Psoas muscle (tissue), 8 donors: Measurements from ENCODE around the gene APOM. TPM values are rescaled to one million over a fixed set of nuclear protein-coding genes. Genes with fewer than 3 reads are reported as not detected.

Source experiments
- ATAC-seq, 4 donors: fragments of 200-7000 bp; cut with Tn5 transposase; one replicate each; pipeline ENCODE4 v1.9.1; 2020; ENCODE audit warnings: moderate library complexity in 3 of 4, mild to moderate bottlenecking in 2 of 4
- DNase-seq, 2 donors: peaks; one replicate each; pipeline ENCODE4 v3.0.0-alpha.2; 2020
- H3K27ac ChIP-seq: fragments of 200-600 bp; one replicate; pipeline ENCODE4 v1.8.0; 2022
- H3K27me3 ChIP-seq, 3 donors: fragments of 200-600 bp in 1 of 3; one replicate each; pipeline versions ENCODE4 v1.6.1 to v1.8.0; 2013 to 2022; ENCODE audit warnings: low read length in 2 of 3, mild to moderate bottlenecking in 2 of 3, moderate library complexity in 1 of 3; ENCODE audit not compliant: insufficient read depth in 3 of 3
- H3K36me3 ChIP-seq, 2 donors: fragments of 200-600 bp in 1 of 2; one replicate each; pipeline versions ENCODE4 v1.6.1 to v1.8.0; 2013 to 2022; ENCODE audit warnings: low read depth in 1 of 2, mild to moderate bottlenecking in 1 of 2, moderate library complexity in 1 of 2; ENCODE audit not compliant: insufficient read depth in 1 of 2
- H3K4me1 ChIP-seq: fragments of 200-600 bp; one replicate; pipeline ENCODE4 v1.8.0; 2022
- H3K4me3 ChIP-seq: fragments of 200-600 bp; one replicate; pipeline ENCODE4 v1.8.0; 2022; ENCODE audit warnings: mild to moderate bottlenecking
- H3K9me3 ChIP-seq: fragments of 200-600 bp; one replicate; pipeline ENCODE4 v1.8.0; 2022
- CTCF ChIP-seq: fragments of 200-600 bp; IDR thresholded peaks from one replicate; pipeline ENCODE4 v1.8.0; 2022; ENCODE audit warnings: antibody characterized with exemption
- WGBS, 3 donors: extraction: QIAGEN DNeasy Blood & Tissue Kit; methylation state at CpG; one replicate each; pipeline versions ENCODE4 v1.1.6 to v1.1.7; 2013; 5-methylcytosine and 5-hydroxymethylcytosine counted together
- intact Hi-C, 2 donors: fragments of 100-400 bp; cut with DNase I; formaldehyde crosslinking; loops; one replicate each; pipeline versions ENCODE4 v1.11.0 to v1.14.2; 2022
- polyA plus RNA-seq, 3 donors: library from polyadenylated mRNA; stranded (reverse); fragments of 200-250 nt; gene quantifications; one replicate each; pipeline ENCODE4 v1.2.3, GENCODE V29; 2013
- total RNA-seq, 4 donors: library from RNA; stranded (reverse); fragmentation: NEBNext Ultra II Directional in 2 of 4; extraction: Animal tissue kit (Norgen Biotek cat#: 25700) in 2 of 4; gene quantifications; one replicate each; pipeline versions ENCODE4 v1.2.1 to v1.2.4, GENCODE V29; 2021 to 2023
- donor health status: healthy with polysubstance abuse.
- donor health status: DM: no; HTN: no; CAD: no; lungs with moderate emphysema.
- donor health status: Bipolar disorder and iron deficiency.
- donor health status: healthy.
- donor health status: DM: yes; HTN: yes; CAD: no.
- donor health status: DM: no; HTN: no; CAD: no.
- donor health status: DM: no; HTN: no; CAD: no.
- donor health status: DM: yes; HTN: yes; CAD: no.

Gene APOM
- total and polyA plus RNA-seq, 7 donors, result 1.8 to 3.5 (median 2.3) TPM

GRCh38 chr6:31614075-31614619 is 41.5 kb upstream of the APOM start:
- Histone ChIP-seq H3K36me3 (no peaks in the 10 kb centered on the region), H3K4me1 (no peaks in the 10 kb centered on the region), H3K27ac (no peak overlapping the region), H3K4me3 (no peak overlapping the region), H3K27me3 (no peaks in the 10 kb centered on the region), H3K9me3 (no peaks in the 10 kb centered on the region)
- DNase-seq (no peak), ATAC-seq (no peak)
- WGBS, 3 donors, result 75 to 89% (median 79%) methylated on average over 8 of the region's 8 CpGs
- intact Hi-C loops, result no loop called here
- TF ChIP-seq CTCF, result no peak

GRCh38 chr6:31614684-31615578 is 40.8 kb upstream of the APOM start, which contains the start of gene AIF1:
TSS of gene AIF1 (plus strand) at chr6:31615234. CDS start at chr6:31615330, 96 bp downstream.
- peak within 1 kb of the TSS; percentile 32 for H3K4me3 ChIP-seq
- intact Hi-C loops, result loop anchor here in 1 of 2 donors (5.0 kb wide), 1 partner anchor 68 kb away; the partner anchor contains the start of genes ATP6V1G2 and NFKBIL1
- WGBS, 3 donors, result 59 to 74% (median 59%) methylated on average over 6 of the region's 6 CpGs

GRCh38 chr6:31615748-31616147 is 39.9 kb upstream of the APOM start:
- 58 to 60% (median 60%) methylated on average over 7 of the region's 7 CpGs for WGBS, 3 donors
- TF ChIP-seq CTCF, result no peak
- Histone ChIP-seq H3K36me3 (no peaks in the 10 kb centered on the region), H3K4me3 (peak overlapping the region; percentile 32), H3K4me1 (no peaks in the 10 kb centered on the region), H3K27me3 (no peaks in the 10 kb centered on the region), H3K9me3 (no peaks in the 10 kb centered on the region), H3K27ac (no peak overlapping the region)
- no peak for DNase-seq
- no peak for ATAC-seq
- intact Hi-C loops, result loop anchor here in 1 of 2 donors (5.0 kb wide), 1 partner anchor 68 kb away; the partner anchor contains the start of genes ATP6V1G2 and NFKBIL1

More at GRCh38 chr6:31614684-31615578, 40.8 kb upstream of the APOM start, which contains the start of gene AIF1:
- Histone ChIP-seq H3K36me3 (no peaks in the 10 kb centered on the region), H3K27me3 (no peaks in the 10 kb centered on the region), H3K27ac (no peak within 1 kb of the TSS), H3K9me3 (no peaks in the 10 kb centered on the region), H3K4me1 (no peaks in the 10 kb centered on the region)
- TF ChIP-seq CTCF, result no peak
- no peak for DNase-seq
- ATAC-seq, result no peak

- WGBS, 3 donors, result 74 to 78% (median 74%) methylated on average over 2 of the region's 2 CpGs
- intact Hi-C loops, result loop anchor here in 1 of 2 donors (5.0 kb wide), 1 partner anchor 70 kb away; the partner anchor contains the start of genes ATP6V1G2 and NFKBIL1
- no peak for TF ChIP-seq CTCF
- DNase-seq (no peak), ATAC-seq (no peak)
- Histone ChIP-seq H3K36me3 (peaks cover 2 to 3% of the 10 kb centered on the region in 2 donors), H3K4me3 (no peak overlapping the region), H3K9me3 (no peaks in the 10 kb centered on the region), H3K4me1 (peaks cover 7% of the 10 kb centered on the region), H3K27me3 (no peaks in the 10 kb centered on the region), H3K27ac (no peak overlapping the region)
These were observed 38.7 kb upstream of the APOM start for GRCh38 chr6:31617010-31617409.
